Stimulated activated CD4-positive, alpha-beta T cell treated with anti-CD3 and anti-CD28 coated beads, Interleukin-12 subunit alpha, Interleukin-12 subunit beta, amount 100 ng/mL, for 48 hours (primary cell): Measurements from ENCODE around the gene OR4C12.
A peak's percentile ranks its signal among the peaks of the same experiment; 100 is the strongest.
"Not testable (repeated sequence)": the region's sequence is repeated elsewhere in the genome, so short reads cannot be mapped to it uniquely, and the experiment has no call there.

Source experiments
- DNase-seq, 3 donors: peaks; one replicate each; pipeline ENCODE4 v3.0.0-alpha.2; 2020; ENCODE audit warnings: low read depth in 2 of 3, low spot score in 1 of 3

OR4C12 gene

GRCh38 chr11:49982435-49982834 lies at the start of gene OR4C12:
Gene OR4C12 (minus strand): TSS chr11:49982535. CDS start chr11:49982501, 34 bp downstream.
- not testable (repeated sequence) for DNase-seq

GRCh38 chr11:50030193-50030592 lies 47.9 kb upstream of the OR4C12 start:
- no peak for DNase-seq

- DNase-seq: peak; percentile 5 to 36 (median 23)
Observed at GRCh38 chr11:49995565-49995964, 13.2 kb upstream of the OR4C12 start.

- DNase-seq: not testable (repeated sequence)
Observed at GRCh38 chr11:49973439-49973838, 8.9 kb downstream of the OR4C12 start.

GRCh38 chr11:49952091-49952490 lies 30.2 kb downstream of the OR4C12 start, which contains the start of gene OR4C13:
Gene OR4C13 (plus strand): TSS chr11:49952391. CDS start chr11:49952423, 32 bp downstream.
- no peak for DNase-seq

- DNase-seq: not testable (repeated sequence)
Observed at GRCh38 chr11:49948701-49949100, 33.6 kb downstream of the OR4C12 start.
